Activated CD8-positive, alpha-beta memory T cell treated with anti-CD3 and anti-CD28 coated beads, Interleukin-2, amount 10 ng/mL, durations not matched to agents 7 days and 5 days (primary cell): ENCODE measurements around the gene SLC35E3. TPM values are rescaled to one million over a fixed set of nuclear protein-coding genes. Genes with fewer than 3 reads are reported as not detected.
A peak's percentile ranks its signal among the peaks of the same experiment; 100 is the strongest.

Source experiments
- ATAC-seq: fragments of 150-1000 bp; cut with Tn5 transposase; one replicate; pipeline ENCODE4 v1.10.0; 2021; ENCODE audit warnings: moderate library complexity
- CTCF ChIA-PET: fragments of 350-600 bp; sonication (Branson Sonifier 250); formaldehyde crosslinking; loops from one replicate; lab custom pipeline; 2021; ENCODE audit warnings: antibody characterized with exemption; lab: Charles Lee
- DNase-seq: peaks from one replicate; pipeline ENCODE4 v3.0.0-alpha.2; 2020
- H3K27ac Mint-ChIP-seq: one replicate; pipeline ENCODE4 v1.8.0; 2021; ENCODE audit warnings: mild to moderate bottlenecking, mixed read lengths
- H3K27me3 Mint-ChIP-seq: one replicate; pipeline ENCODE4 v1.8.0; 2021; ENCODE audit warnings: mixed read lengths
- H3K36me3 Mint-ChIP-seq: one replicate; pipeline ENCODE4 v1.8.0; 2021; ENCODE audit warnings: mild to moderate bottlenecking, mixed read lengths
- H3K4me1 Mint-ChIP-seq: one replicate; pipeline ENCODE4 v1.8.0; 2021; ENCODE audit warnings: mixed read lengths
- H3K4me3 Mint-ChIP-seq: one replicate; pipeline ENCODE4 v1.8.0; 2021; ENCODE audit warnings: mild to moderate bottlenecking, moderate library complexity, mixed read lengths
- H3K9me3 Mint-ChIP-seq: one replicate; pipeline ENCODE4 v1.8.0; 2022; ENCODE audit warnings: low read depth, mixed read lengths
- total RNA-seq, 2 experiments: library from RNA; stranded (reverse); gene quantifications; one replicate each; pipeline ENCODE4 v1.2.3, GENCODE V29; 2021

SLC35E3 gene
- total RNA-seq, 2 experiments from 2014 or later: 10.3 to 10.8 TPM

DNA sequence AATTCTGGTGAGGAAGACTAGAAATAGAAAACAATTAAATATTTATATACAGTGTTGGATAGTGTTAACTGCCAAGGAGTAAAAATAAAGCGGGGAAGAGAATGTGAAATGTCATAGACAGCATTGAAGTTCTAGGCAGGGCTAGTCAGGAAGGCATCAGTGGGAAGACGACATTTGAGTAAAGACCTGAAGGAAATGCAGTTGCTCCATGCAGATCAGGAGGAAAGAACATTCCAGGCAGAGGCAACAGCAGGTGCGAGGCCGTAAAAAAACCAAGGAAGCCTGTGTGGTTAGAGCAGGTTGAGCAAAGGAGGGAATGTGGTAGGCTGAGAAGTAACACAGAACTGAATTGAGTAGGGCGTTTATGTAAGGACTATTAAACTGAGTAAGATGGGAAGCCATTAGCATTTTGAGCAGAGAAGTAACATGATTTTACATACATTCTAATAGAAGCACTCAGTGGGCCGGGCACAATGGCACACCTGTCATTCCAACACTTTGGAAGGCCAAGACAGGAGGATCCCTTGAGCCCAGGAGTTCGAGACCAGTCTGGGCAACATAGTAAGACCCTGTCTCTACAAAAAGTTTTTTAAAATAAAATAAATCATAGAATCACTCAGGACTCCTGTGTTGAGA, 14.9 kb downstream of the SLC35E3 start:
- CTCF ChIA-PET: no interaction called here
- Mint-ChIP-seq H3K9me3 (no peaks in the 10 kb centered on the region), H3K27me3 (no peaks in the 10 kb centered on the region), H3K27ac (no peak overlapping the region), H3K36me3 (peaks cover 33% of the 10 kb centered on the region), H3K4me3 (no peak overlapping the region), H3K4me1 (no peaks in the 10 kb centered on the region)
- ATAC-seq: no peak
- no peak for DNase-seq

DNA sequence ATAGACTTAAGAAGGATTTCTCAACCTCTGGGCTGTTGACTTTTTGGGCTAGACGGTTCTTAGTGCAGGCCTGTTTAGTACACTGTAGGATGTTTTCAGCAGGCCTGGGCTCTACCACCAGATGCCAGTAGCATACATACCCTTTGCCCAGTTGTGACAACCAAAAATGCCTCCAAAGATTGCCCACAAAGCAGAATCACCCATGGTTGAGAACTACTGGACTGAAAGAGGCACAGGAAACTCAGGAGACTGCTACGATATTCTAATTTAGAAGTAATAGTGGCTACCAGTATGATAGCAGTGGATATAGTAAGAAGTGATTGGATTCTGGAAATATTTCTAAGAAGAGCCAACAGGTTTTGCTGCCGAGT, 15.5 kb downstream of the SLC35E3 start:
- Mint-ChIP-seq H3K27ac (no peak overlapping the region), H3K4me1 (no peaks in the 10 kb centered on the region), H3K4me3 (no peak overlapping the region), H3K9me3 (no peaks in the 10 kb centered on the region), H3K27me3 (no peaks in the 10 kb centered on the region), H3K36me3 (peaks cover 29% of the 10 kb centered on the region)
- ATAC-seq (no peak), DNase-seq (no peak)
- CTCF ChIA-PET: no interaction called here

DNA sequence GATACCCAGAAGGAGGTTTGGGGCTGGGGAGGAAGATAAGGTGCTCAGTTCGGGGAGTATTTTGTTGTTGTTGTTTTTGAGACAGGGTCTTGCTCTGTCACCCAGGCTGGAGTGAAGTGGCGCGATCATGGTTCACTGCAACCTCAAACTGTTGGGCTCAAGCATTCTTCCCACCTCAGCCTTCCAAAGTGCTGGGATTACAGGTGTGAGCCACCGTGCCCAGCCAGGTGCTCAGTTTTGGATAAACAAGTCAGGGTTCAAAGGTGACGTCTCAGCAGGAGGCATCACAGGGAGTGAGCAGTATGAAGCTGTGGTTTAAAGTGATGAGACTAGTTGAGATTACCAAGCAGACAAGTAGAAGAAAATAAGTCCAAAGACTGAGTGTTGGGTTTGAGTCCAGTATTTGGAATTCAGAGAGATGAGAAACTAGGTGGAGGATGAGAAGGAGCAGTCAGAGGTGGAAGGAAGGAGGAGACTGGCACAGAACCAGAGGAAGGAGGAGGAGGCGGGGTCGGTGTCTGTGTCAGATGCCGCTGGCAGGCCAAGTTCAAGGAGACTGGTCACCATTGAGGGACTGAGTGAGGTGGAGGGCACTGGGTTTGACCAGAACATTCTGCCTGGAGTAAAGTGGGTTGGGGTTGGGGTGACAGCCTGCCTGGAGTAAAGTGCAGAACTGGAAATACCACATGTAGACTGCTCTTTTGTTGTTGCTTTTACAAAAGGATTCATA, 16.1 kb downstream of the SLC35E3 start:
- Mint-ChIP-seq H3K9me3 (no peaks in the 10 kb centered on the region), H3K27ac (no peak overlapping the region), H3K27me3 (no peaks in the 10 kb centered on the region), H3K4me3 (no peak overlapping the region), H3K4me1 (no peaks in the 10 kb centered on the region), H3K36me3 (peaks cover 29% of the 10 kb centered on the region)
- CTCF ChIA-PET: no interaction called here
- ATAC-seq (no peak), DNase-seq (no peak)

GRCh38 chr12:68762691-68763090, 16.7 kb downstream of the SLC35E3 start:
- no peaks in the 10 kb centered on the region for H3K9me3 Mint-ChIP-seq
- no peak for DNase-seq
- peaks cover 28% of the 10 kb centered on the region for H3K36me3 Mint-ChIP-seq
- CTCF ChIA-PET: no interaction called here
- H3K4me1 Mint-ChIP-seq: no peaks in the 10 kb centered on the region
- H3K27me3 Mint-ChIP-seq: no peaks in the 10 kb centered on the region
- no peak for ATAC-seq
- no peak overlapping the region for H3K4me3 Mint-ChIP-seq
- H3K27ac Mint-ChIP-seq: no peak overlapping the region

DNA sequence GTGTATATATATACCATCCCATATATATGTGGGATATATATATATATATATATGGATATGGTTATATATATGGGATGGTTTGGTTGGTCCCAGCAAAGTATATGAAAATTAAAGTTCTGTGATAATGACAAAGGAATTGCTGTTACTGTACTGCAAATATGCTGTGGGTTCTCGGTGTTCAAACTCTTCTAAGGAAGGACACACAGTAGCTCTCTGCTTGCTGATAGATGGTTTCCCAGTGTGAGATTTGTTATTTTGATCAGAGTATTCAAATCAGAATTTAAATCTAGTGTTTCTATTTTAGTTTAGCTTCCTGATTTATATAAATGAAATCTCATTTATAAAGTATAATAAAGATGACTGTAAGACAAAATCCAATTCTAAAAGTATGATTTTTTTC, 19.7 kb downstream of the SLC35E3 start:
- H3K4me1 Mint-ChIP-seq: no peaks in the 10 kb centered on the region
- H3K36me3 Mint-ChIP-seq: peaks cover 20% of the 10 kb centered on the region
- ATAC-seq (no peak), DNase-seq (no peak)
- no peaks in the 10 kb centered on the region for H3K27me3 Mint-ChIP-seq
- CTCF ChIA-PET: no interaction called here
- no peaks in the 10 kb centered on the region for H3K9me3 Mint-ChIP-seq
- H3K4me3 Mint-ChIP-seq: no peak overlapping the region
- no peak overlapping the region for H3K27ac Mint-ChIP-seq

- DNase-seq (no peak), ATAC-seq (no peak)
- Mint-ChIP-seq H3K27ac (no peak overlapping the region), H3K27me3 (no peaks in the 10 kb centered on the region), H3K4me3 (no peak overlapping the region), H3K9me3 (no peaks in the 10 kb centered on the region), H3K4me1 (no peaks in the 10 kb centered on the region), H3K36me3 (peaks cover 19% of the 10 kb centered on the region)
- CTCF ChIA-PET: interaction anchor here (1.1 kb wide), 1 partner anchor 20 kb away, joined by 3 read pairs; no protein-coding TSS in a partner anchor
These were observed 20.7 kb downstream of the SLC35E3 start for GRCh38 chr12:68766646-68767045.

DNA sequence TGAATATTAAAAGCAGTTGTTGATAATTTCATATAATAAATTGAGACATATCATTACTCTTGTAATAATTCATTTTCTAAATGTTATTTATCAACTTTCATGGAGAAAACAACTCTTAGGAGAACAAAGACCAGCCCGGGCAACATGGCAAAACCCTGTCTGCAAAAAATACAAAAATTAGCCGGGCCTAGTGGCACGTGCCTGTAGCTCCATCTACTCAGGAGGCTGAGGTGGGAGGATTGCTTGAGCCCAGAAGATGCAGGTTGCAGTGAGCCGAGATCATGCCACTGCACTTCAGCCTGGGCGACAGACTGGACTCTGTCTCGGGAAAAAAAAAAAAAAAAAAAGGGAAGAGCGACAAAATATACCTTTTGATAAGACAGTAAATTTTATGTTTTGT, 21.2 kb downstream of the SLC35E3 start:
- CTCF ChIA-PET: interaction anchor here (1.1 kb wide), 1 partner anchor 21 kb away, joined by 3 read pairs; no protein-coding TSS in a partner anchor
- Mint-ChIP-seq H3K36me3 (peaks cover 15% of the 10 kb centered on the region), H3K27ac (no peak overlapping the region), H3K27me3 (no peaks in the 10 kb centered on the region), H3K4me1 (no peaks in the 10 kb centered on the region), H3K9me3 (no peaks in the 10 kb centered on the region), H3K4me3 (no peak overlapping the region)
- no peak for DNase-seq
- no peak for ATAC-seq

DNA sequence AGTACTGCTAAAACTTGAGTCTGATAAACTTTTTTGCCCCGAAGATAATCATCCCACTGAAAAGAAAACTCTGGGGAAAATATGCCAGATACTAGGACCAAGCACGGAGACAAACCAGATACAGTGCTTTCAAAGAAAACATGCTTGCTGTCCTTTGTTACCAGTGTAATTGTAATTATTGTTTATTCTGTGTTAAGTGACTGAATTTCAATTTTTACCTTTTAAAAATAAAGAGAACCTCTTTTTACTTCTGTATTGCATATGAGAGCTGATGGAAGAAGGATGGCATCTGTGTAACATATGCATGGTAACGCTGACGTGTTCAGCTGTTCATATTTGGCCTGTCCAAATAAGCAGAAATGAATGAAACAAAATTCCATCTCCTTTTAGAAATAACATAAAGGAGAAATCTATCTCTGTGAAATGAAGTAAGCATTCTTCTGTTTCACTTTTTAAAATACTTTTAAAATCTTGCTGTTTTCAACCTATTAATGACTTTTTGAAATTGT, 22.5 kb downstream of the SLC35E3 start:
- no peak overlapping the region for H3K4me3 Mint-ChIP-seq
- peaks cover 9% of the 10 kb centered on the region for H3K4me1 Mint-ChIP-seq
- H3K36me3 Mint-ChIP-seq: peaks cover 14% of the 10 kb centered on the region
- DNase-seq: no peak
- H3K27ac Mint-ChIP-seq: no peak overlapping the region
- CTCF ChIA-PET: no interaction called here
- no peaks in the 10 kb centered on the region for H3K27me3 Mint-ChIP-seq
- no peaks in the 10 kb centered on the region for H3K9me3 Mint-ChIP-seq
- ATAC-seq: no peak

DNA sequence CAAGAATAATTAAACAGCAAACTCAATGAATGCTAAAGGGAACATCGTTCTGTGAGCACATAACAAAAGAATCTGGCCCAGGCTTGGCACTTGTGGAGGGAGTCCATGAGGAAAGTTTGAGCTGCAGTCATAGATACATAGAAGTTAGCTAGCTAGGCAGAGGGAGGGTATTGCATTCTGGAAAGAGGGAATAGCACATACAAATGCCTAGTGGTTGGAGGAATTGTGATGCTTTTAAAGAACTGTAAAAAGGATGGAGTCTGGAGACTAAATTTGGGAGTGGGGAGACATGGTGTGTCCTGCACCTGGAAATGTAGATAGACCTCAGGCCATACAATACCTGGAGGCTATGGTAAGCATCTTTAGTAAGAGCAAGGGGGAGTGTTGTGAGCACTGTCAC, 24.0 kb downstream of the SLC35E3 start:
- H3K9me3 Mint-ChIP-seq: no peaks in the 10 kb centered on the region
- no peak overlapping the region for H3K27ac Mint-ChIP-seq
- peaks cover 4% of the 10 kb centered on the region for H3K36me3 Mint-ChIP-seq
- peaks cover 9% of the 10 kb centered on the region for H3K4me1 Mint-ChIP-seq
- DNase-seq (no peak), ATAC-seq (no peak)
- H3K4me3 Mint-ChIP-seq: no peak overlapping the region
- no peaks in the 10 kb centered on the region for H3K27me3 Mint-ChIP-seq
- CTCF ChIA-PET: no interaction called here

DNA sequence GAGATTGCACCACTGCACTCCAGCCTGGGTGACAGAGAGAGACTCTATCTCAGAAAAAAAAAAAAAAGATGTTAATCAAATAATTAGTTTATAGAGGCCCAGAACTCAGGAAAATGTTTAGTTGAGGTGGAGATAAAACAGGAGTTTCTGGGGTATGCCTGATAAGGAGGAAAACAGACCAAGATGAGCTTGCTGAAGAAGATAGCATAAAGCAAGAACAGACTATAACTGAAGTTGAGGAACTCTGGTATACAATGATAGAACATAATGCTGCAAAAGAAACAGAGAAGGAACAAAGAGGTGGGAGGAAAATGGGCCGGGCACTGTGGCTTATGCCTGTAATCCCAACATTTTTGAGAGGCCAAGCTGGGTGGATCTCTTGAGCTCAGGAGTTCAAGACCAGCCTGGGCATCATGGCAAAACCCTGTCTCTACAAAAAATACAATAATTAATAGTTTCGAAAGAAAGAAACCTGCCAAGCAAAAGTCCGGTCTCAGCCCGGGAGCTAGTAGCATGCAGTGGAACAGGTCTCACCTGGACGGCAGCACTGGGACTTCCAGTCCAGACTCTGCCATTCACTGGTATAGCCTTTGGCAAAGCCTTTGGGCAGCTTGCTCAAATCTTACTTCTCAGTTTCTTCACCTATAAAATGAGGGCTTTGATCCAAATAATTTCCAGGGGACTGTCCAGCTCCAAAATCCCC, 25.4 kb downstream of the SLC35E3 start:
- Mint-ChIP-seq H3K36me3 (peaks cover 4% of the 10 kb centered on the region), H3K27ac (no peak overlapping the region), H3K27me3 (no peaks in the 10 kb centered on the region), H3K9me3 (no peaks in the 10 kb centered on the region), H3K4me3 (no peak overlapping the region), H3K4me1 (peaks cover 9% of the 10 kb centered on the region)
- CTCF ChIA-PET: interaction anchor here (1.2 kb wide), 1 partner anchor 36 kb away, joined by 4 read pairs; the partner anchor contains the start of gene MDM2
- DNase-seq (no peak), ATAC-seq (no peak)

DNA sequence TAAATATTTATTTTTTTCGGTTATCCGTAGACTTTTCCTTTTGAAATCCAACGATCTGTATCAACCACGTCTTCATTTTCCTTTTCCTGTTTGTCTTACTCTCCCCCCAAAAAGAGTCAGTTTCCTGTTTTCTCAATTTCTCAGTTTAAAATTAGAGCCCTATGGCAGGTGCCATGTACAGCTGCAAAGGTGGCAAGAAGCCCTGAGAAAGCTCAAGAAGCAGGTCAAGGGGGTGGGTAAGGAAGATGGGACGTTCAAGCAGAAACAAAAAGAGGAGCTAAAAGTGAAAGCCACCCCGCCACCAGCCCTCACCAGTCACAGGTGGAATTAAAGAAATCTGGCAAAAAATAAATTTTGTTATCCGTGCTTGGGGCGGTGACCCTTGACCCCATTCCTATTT, 26.7 kb downstream of the SLC35E3 start:
- Mint-ChIP-seq H3K9me3 (no peaks in the 10 kb centered on the region), H3K4me1 (peaks cover 9% of the 10 kb centered on the region), H3K27me3 (no peaks in the 10 kb centered on the region), H3K4me3 (no peak overlapping the region), H3K36me3 (peaks cover 2% of the 10 kb centered on the region), H3K27ac (peak overlapping the region; percentile 50)
- CTCF ChIA-PET: no interaction called here
- no peak for DNase-seq
- no peak for ATAC-seq

DNA sequence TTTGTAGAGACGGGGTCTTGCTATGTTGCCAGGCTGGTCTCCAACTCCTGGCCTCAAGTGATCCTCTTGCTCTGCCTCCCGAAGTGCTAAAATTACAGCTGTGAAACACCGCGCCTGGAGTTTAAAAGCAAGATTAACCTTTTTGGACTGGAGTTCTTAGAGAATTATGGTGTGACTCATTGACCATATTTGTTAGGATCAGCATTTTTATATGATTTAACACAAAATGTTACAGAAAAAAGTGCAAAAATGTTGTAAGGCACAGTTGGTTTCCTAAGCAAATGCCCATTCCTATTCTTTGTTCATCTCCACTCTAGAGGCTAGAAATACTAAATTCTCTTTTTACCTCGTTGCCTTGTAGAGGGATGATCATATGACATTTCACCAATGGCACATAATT, 27.6 kb downstream of the SLC35E3 start:
- H3K4me1 Mint-ChIP-seq: peaks cover 9% of the 10 kb centered on the region
- H3K27ac Mint-ChIP-seq: no peak overlapping the region
- peaks cover 2% of the 10 kb centered on the region for H3K36me3 Mint-ChIP-seq
- no peak overlapping the region for H3K4me3 Mint-ChIP-seq
- H3K27me3 Mint-ChIP-seq: no peaks in the 10 kb centered on the region
- ATAC-seq (no peak), DNase-seq (no peak)
- no peaks in the 10 kb centered on the region for H3K9me3 Mint-ChIP-seq
- CTCF ChIA-PET: no interaction called here

DNA sequence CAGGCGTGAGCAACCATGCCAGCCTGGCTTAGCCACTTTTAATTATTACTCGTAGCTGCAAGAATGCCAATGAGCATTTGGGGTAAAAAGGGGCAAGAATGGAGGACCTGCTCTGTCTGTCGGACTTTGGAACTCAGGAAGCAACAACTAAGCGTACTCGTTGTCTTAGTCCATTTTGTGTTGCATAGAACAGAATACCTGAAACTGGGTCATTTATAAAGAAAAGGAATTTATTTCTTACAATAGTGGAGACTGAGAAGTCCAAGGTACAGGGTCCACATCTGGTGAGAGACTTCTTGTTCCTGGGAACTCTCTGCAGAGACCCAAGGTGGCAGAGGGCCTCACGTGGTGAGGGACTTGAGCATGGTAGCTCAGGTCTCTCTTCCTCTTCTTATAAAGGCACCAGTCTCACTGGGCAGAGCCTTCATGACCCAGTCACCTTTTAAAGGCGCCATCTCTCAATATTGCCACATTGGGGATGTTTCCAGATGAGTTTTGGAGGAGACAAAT, 29.2 kb downstream of the SLC35E3 start:
- ATAC-seq (no peak), DNase-seq (no peak)
- Mint-ChIP-seq H3K4me1 (peaks cover 9% of the 10 kb centered on the region), H3K27me3 (no peaks in the 10 kb centered on the region), H3K9me3 (no peaks in the 10 kb centered on the region), H3K4me3 (no peak overlapping the region), H3K36me3 (peaks cover 2% of the 10 kb centered on the region), H3K27ac (no peak overlapping the region)
- CTCF ChIA-PET: no interaction called here
